Stomach smooth muscle (tissue), 2 donors: ENCODE data around the gene TRIM47.

Source experiments
- H3K27ac ChIP-seq: one replicate; pipeline ENCODE4 v1.7.0; 2013; ENCODE audit warnings: mild to moderate bottlenecking, low read length, inconsistent platforms
- H3K27me3 ChIP-seq, 2 donors: one replicate each; pipeline ENCODE4 v1.7.0; 2013; ENCODE audit warnings: low read length in 2 of 2; ENCODE audit not compliant: insufficient read depth in 2 of 2, control insufficient read depth in 1 of 2
- H3K36me3 ChIP-seq, 2 donors: one replicate each; pipeline ENCODE4 v1.7.0; 2013; ENCODE audit warnings: low read length in 2 of 2; ENCODE audit not compliant: control insufficient read depth in 2 of 2, insufficient read depth in 2 of 2
- H3K4me1 ChIP-seq: one replicate; pipeline ENCODE4 v1.7.0; 2013; ENCODE audit warnings: low read length; ENCODE audit not compliant: control insufficient read depth, insufficient read depth
- H3K4me3 ChIP-seq, 2 donors: one replicate each; pipeline ENCODE4 v1.7.0; 2013; ENCODE audit warnings: low read length in 2 of 2
- H3K9ac ChIP-seq, 2 donors: one replicate each; pipeline ENCODE4 v1.7.0; 2013; ENCODE audit warnings: low read length in 2 of 2, mild to moderate bottlenecking in 1 of 2
- H3K9me3 ChIP-seq, 2 donors: one replicate each; pipeline ENCODE4 v1.7.0; 2013; ENCODE audit warnings: low read length in 2 of 2; ENCODE audit not compliant: control insufficient read depth in 2 of 2
- donor health status: healthy.
- donor health status: Pancreatic carcinoma.

Gene TRIM47

GRCh38 chr17:75826561-75827307 is 51.6 kb downstream of the TRIM47 start:
- Histone ChIP-seq H3K9me3 (no peaks in the 10 kb centered on the region), H3K36me3 (peaks cover 8 to 20% of the 10 kb centered on the region in 2 donors), H3K4me1 (peaks cover 23% of the 10 kb centered on the region), H3K27me3 (no peaks in the 10 kb centered on the region), H3K9ac (peak overlapping the region in 1 of 2 donors; percentile 48), H3K4me3 (no peak overlapping the region), H3K27ac (peak overlapping the region; percentile 71)

DNA sequence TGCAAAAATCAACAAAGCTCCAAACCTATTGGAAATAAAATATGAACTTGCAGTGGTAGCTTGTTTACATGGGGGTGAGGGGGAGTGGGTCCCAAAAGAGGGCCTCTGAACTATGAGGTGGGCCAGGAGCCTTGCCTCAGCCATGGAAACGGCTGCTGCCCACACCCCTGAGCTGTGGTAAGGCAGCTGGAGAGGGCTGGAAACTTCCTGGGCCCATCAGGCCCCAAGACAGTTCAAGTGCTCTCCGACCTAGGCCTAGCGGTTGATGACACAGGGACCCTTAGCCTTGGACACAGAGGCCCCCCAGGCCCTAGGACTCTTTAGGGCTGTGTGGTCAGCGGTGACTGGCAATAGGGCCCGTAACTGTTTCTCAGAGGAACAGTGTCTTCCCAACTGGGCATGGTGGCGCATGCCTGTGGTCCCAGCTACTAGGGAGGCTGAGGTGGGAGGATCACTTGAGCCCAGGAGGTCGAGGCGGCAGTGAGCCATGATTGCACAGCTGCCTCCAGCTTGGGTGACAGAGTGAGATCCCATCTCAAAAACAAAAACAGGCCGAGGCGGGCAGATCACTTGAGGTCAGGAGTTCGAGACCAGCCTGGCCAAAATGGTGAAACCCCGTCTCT is 52.5 kb downstream of the TRIM47 start:
- Histone ChIP-seq H3K9me3 (no peaks in the 10 kb centered on the region), H3K4me1 (peaks cover 23% of the 10 kb centered on the region), H3K4me3 (no peak overlapping the region), H3K27ac (no peak overlapping the region), H3K36me3 (peaks cover 14 to 27% of the 10 kb centered on the region in 2 donors), H3K27me3 (no peaks in the 10 kb centered on the region), H3K9ac (no peak overlapping the region)

GRCh38 chr17:75825149-75825552 is 53.2 kb downstream of the TRIM47 start:
- H3K9me3 ChIP-seq, result no peaks in the 10 kb centered on the region
- H3K27me3 ChIP-seq, result no peaks in the 10 kb centered on the region
- H3K9ac ChIP-seq, result no peak overlapping the region
- no peak overlapping the region for H3K4me3 ChIP-seq
- H3K4me1 ChIP-seq, result peaks cover 23% of the 10 kb centered on the region
- peaks cover 19 to 34% of the 10 kb centered on the region in 2 donors for H3K36me3 ChIP-seq
- no peak overlapping the region for H3K27ac ChIP-seq

- no peak overlapping the region for H3K9ac ChIP-seq
- H3K4me1 ChIP-seq, result peaks cover 23% of the 10 kb centered on the region
- no peaks in the 10 kb centered on the region for H3K9me3 ChIP-seq
- no peak overlapping the region for H3K4me3 ChIP-seq
- H3K36me3 ChIP-seq, result peaks cover 24 to 39% of the 10 kb centered on the region in 2 donors
- no peaks in the 10 kb centered on the region for H3K27me3 ChIP-seq
- H3K27ac ChIP-seq, result no peak overlapping the region
Measured at GRCh38 chr17:75824666-75825065, 53.7 kb downstream of the TRIM47 start.
